PC-3 (cell line): ENCODE results near the gene PDLIM1. TPM values are rescaled to one million over a fixed set of nuclear protein-coding genes. Genes with fewer than 3 reads are reported as not detected.

ENCODE experiments used
- ATAC-seq: fragments of 200-7000 bp; cut with Tn5 transposase; 2 replicates; pipeline ENCODE4 v1.9.1; 2020; ENCODE audit warnings: mild to moderate bottlenecking, moderate library complexity
- BruUV-seq: library from RNA; stranded (reverse); fragments of 400-500 nt; replicated peaks from 2 replicates; lab custom pipeline; 2021; lab: Mats Ljungman, UMichigan
- CTCF ChIA-PET: fragments of 300-600 bp; sonication (Branson Sonifier 250); formaldehyde crosslinking; loops from one replicate; lab custom pipeline; 2022; ENCODE audit warnings: antibody characterized with exemption; lab: Charles Lee
- POLR2A ChIA-PET: fragments of 300-600 bp; sonication (Branson Sonifier 250); formaldehyde crosslinking; loops from one replicate; lab custom pipeline; 2022; ENCODE audit warnings: antibody characterized with exemption; ENCODE audit not compliant: unreplicated experiment; lab: Charles Lee
- DNase-seq: peaks from one replicate; pipeline ENCODE4 v3.0.0-alpha.2; 2015
- H2AFZ ChIP-seq: fragments of 300-600 bp; sonication (generic); 2 replicates; pipeline ENCODE4 v1.6.0; 2016; ENCODE audit warnings: antibody characterized with exemption, low read length
- H3F3A ChIP-seq: fragments of 300-600 bp; sonication (generic); one replicate; pipeline ENCODE4 v1.6.0; 2017; ENCODE audit warnings: antibody characterized with exemption, low read length, control low read depth, mild to moderate bottlenecking; ENCODE audit not compliant: unreplicated experiment
- H3K27ac ChIP-seq: fragments of 300-600 bp; sonication (generic); 2 replicates; pipeline ENCODE4 v1.5.1; 2016; ENCODE audit warnings: mild to moderate bottlenecking, low read length
- H3K27me3 ChIP-seq: fragments of 300-600 bp; sonication (generic); 2 replicates; pipeline ENCODE4 v1.6.1; 2016; ENCODE audit warnings: low read length, mixed read lengths
- H3K36me3 ChIP-seq: fragments of 300-600 bp; sonication (generic); 2 replicates; pipeline ENCODE4 v1.6.1; 2016; ENCODE audit warnings: low read depth, mixed run types, low read length, mixed read lengths
- H3K4me1 ChIP-seq: fragments of 300-600 bp; sonication (generic); 2 replicates; pipeline ENCODE4 v1.5.1; 2016; ENCODE audit warnings: low read length; ENCODE audit not compliant: insufficient read depth
- H3K4me2 ChIP-seq: fragments of 300-600 bp; sonication (generic); 2 replicates; pipeline ENCODE4 v1.6.0; 2016; ENCODE audit warnings: low read length
- H3K4me3 ChIP-seq: fragments of 300-600 bp; sonication (generic); 2 replicates; pipeline ENCODE4 v1.5.1; 2016; ENCODE audit warnings: mild to moderate bottlenecking, low read length, mixed read lengths
- H3K79me2 ChIP-seq: fragments of 300-600 bp; sonication (generic); 2 replicates; pipeline ENCODE4 v1.6.1; 2017; ENCODE audit warnings: low read length, mixed read lengths
- H3K9ac ChIP-seq: fragments of 300-600 bp; sonication (generic); 2 replicates; pipeline ENCODE4 v1.6.0; 2016; ENCODE audit warnings: mild to moderate bottlenecking, low read length
- H3K9me2 ChIP-seq: fragments of 300-600 bp; sonication (generic); replicated peaks from 2 replicates; pipeline ENCODE4 v1.6.1; 2016; ENCODE audit warnings: mixed run types, low read length, mixed read lengths
- H3K9me3 ChIP-seq: fragments of 300-600 bp; sonication (generic); 2 replicates; pipeline ENCODE4 v1.6.1; 2016; ENCODE audit warnings: low read length, mixed read lengths
- H4K20me1 ChIP-seq: fragments of 300-600 bp; sonication (generic); 2 replicates; pipeline ENCODE4 v1.6.1; 2016; ENCODE audit warnings: low read length, mixed read lengths
- CTCF ChIP-seq: fragments of 300-600 bp; sonication (generic); conservative IDR thresholded peaks from 2 replicates; pipeline ENCODE4 v1.5.1; 2017; ENCODE audit warnings: antibody characterized with exemption, low read depth, mild to moderate bottlenecking, low read length
- EZH2 ChIP-seq: fragments of 300-600 bp; sonication (generic); IDR thresholded peaks from one replicate; pipeline ENCODE4 v1.6.1; 2017; ENCODE audit warnings: antibody characterized with exemption, mild to moderate bottlenecking, low read length; ENCODE audit not compliant: unreplicated experiment
- EZH2phosphoT487 ChIP-seq: fragments of 300-600 bp; sonication (generic); IDR thresholded peaks from 2 replicates; pipeline ENCODE4 v1.6.1; 2018; ENCODE audit warnings: mild to moderate bottlenecking, antibody characterized with exemption, low read length, borderline replicate concordance
- intact Hi-C: fragments of 100-400 bp; cut with micrococcal nuclease; formaldehyde crosslinking; loops from 2 replicates; pipeline ENCODE4 v1.9.0; 2023
- total RNA-seq: library from RNA; depleted of rRNA; stranded (reverse); fragments of >200 nt; gene quantifications from 2 replicates; pipeline ENCODE4 v1.2.3, GENCODE V29; 2014

PDLIM1 gene
- total RNA-seq, 1 experiment from 2014 or later = 28.2 TPM

- Histone ChIP-seq H3K27me3 (no peaks in the 10 kb centered on the region), H2AFZ (no peak overlapping the region), H3F3A (no peaks in the 10 kb centered on the region), H3K4me3 (no peak overlapping the region), H3K9me3 (no peaks in the 10 kb centered on the region), H3K4me1 (peaks cover 23% of the 10 kb centered on the region), H3K9me2 (no peaks in the 10 kb centered on the region), H3K36me3 (no peaks in the 10 kb centered on the region), H3K27ac (no peak overlapping the region), H3K4me2 (no peak overlapping the region), H3K9ac (no peak overlapping the region), H3K79me2 (no peaks in the 10 kb centered on the region), H4K20me1 (no peaks in the 10 kb centered on the region)
- no TSS peak for BruUV-seq
- CTCF ChIA-PET = no interaction called here
- ATAC-seq = no peak
- intact Hi-C loops = no loop called here
- no peak for DNase-seq
- no peak for TF ChIP-seq CTCF
- TF ChIP-seq EZH2phosphoT487 = no peak
- no peak for TF ChIP-seq EZH2
- POLR2A ChIA-PET = no interaction called here
Measured at GRCh38 chr10:95325863-95326262, 35.1 kb upstream of the PDLIM1 start.

GRCh38 chr10:95324436-95325268 is 33.8 kb upstream of the PDLIM1 start:
- TF ChIP-seq EZH2 (no peak), CTCF (no peak), EZH2phosphoT487 (no peak)
- Histone ChIP-seq H3F3A (no peaks in the 10 kb centered on the region), H3K27me3 (no peaks in the 10 kb centered on the region), H3K27ac (no peak overlapping the region), H3K9me2 (no peaks in the 10 kb centered on the region), H3K9me3 (no peaks in the 10 kb centered on the region), H3K79me2 (no peaks in the 10 kb centered on the region), H3K36me3 (no peaks in the 10 kb centered on the region), H2AFZ (no peak overlapping the region), H3K4me2 (no peak overlapping the region), H4K20me1 (no peaks in the 10 kb centered on the region), H3K9ac (no peak overlapping the region), H3K4me3 (no peak overlapping the region), H3K4me1 (peaks cover 11% of the 10 kb centered on the region)
- no peak for ATAC-seq
- DNase-seq = no peak
- POLR2A ChIA-PET = no interaction called here
- CTCF ChIA-PET = no interaction called here
- intact Hi-C loops = no loop called here
- no TSS peak for BruUV-seq

GRCh38 chr10:95321554-95322301 is 30.9 kb upstream of the PDLIM1 start:
- no peaks in the 10 kb centered on the region for H3K36me3 ChIP-seq
- TF ChIP-seq CTCF (no peak), EZH2phosphoT487 (no peak), EZH2 (no peak)
- no peak overlapping the region for H3K4me3 ChIP-seq
- H3K27me3 ChIP-seq = no peaks in the 10 kb centered on the region
- no peak overlapping the region for H3K4me2 ChIP-seq
- H3K9me2 ChIP-seq = no peaks in the 10 kb centered on the region
- H3F3A ChIP-seq = no peaks in the 10 kb centered on the region
- no peaks in the 10 kb centered on the region for H3K79me2 ChIP-seq
- ATAC-seq = no peak
- ChIA-PET POLR2A (no interaction called here), CTCF (no interaction called here)
- intact Hi-C loops = no loop called here
- H2AFZ ChIP-seq = no peak overlapping the region
- no peaks in the 10 kb centered on the region for H3K9me3 ChIP-seq
- no peak overlapping the region for H3K27ac ChIP-seq
- DNase-seq = no peak
- no peaks in the 10 kb centered on the region for H3K4me1 ChIP-seq
- BruUV-seq = no TSS peak
- no peak overlapping the region for H3K9ac ChIP-seq
- no peaks in the 10 kb centered on the region for H4K20me1 ChIP-seq
